HG03520 (cell line): ENCODE data around the gene CLIP3.
A peak's percentile ranks its signal among the peaks of the same experiment; 100 is the strongest.
"Not testable (repeated sequence)": the region's sequence is repeated elsewhere in the genome, so short reads cannot be mapped to it uniquely, and the experiment has no call there.

Experiments used
- ATAC-seq: cut with Tn5 transposase; IDR thresholded peaks from one replicate; pipeline ENCODE4 v1.9.1; 2021; ENCODE audit warnings: mild to moderate bottlenecking, moderate library complexity; ENCODE audit not compliant: unreplicated experiment

CLIP3 gene

GRCh38 chr19:36047835-36048234 lies 15.2 kb upstream of the CLIP3 start:
- ATAC-seq: no peak

- no peak for ATAC-seq
Measured at GRCh38 chr19:36046443-36047050, 13.9 kb upstream of the CLIP3 start.

GRCh38 chr19:36043952-36044351 lies 11.3 kb upstream of the CLIP3 start:
- ATAC-seq: no peak

- no peak for ATAC-seq
Measured at GRCh38 chr19:36041831-36042230, 9.2 kb upstream of the CLIP3 start.

- not testable (repeated sequence) for ATAC-seq
Measured at GRCh38 chr19:36041092-36041491, 8.4 kb upstream of the CLIP3 start.

- no peak for ATAC-seq
Measured at GRCh38 chr19:36040495-36040894, 7.8 kb upstream of the CLIP3 start.

- no peak for ATAC-seq
Measured at GRCh38 chr19:36031308-36031707, 1.4 kb downstream of the CLIP3 start.

GRCh38 chr19:36030264-36031148 lies 2.2 kb downstream of the CLIP3 start:
- ATAC-seq: no peak

GRCh38 chr19:36028313-36029041 lies 4.2 kb downstream of the CLIP3 start:
- no peak for ATAC-seq

GRCh38 chr19:36027696-36028095 lies 5.0 kb downstream of the CLIP3 start:
- no peak for ATAC-seq

- ATAC-seq: no peak
Measured at GRCh38 chr19:36026091-36026876, 6.4 kb downstream of the CLIP3 start.

GRCh38 chr19:36025541-36025940 lies 7.1 kb downstream of the CLIP3 start:
- ATAC-seq: no peak

GRCh38 chr19:36023432-36023831 lies 9.2 kb downstream of the CLIP3 start:
- ATAC-seq: no peak

GRCh38 chr19:36019061-36019670 lies 13.5 kb downstream of the CLIP3 start:
- no peak for ATAC-seq

GRCh38 chr19:36014012-36014924 lies 18.4 kb downstream of the CLIP3 start, which contains the start of gene ALKBH6:
ALKBH6 (minus strand) TSS chr19:36014213; CDS start chr19:36013397, 816 bp downstream.
- ATAC-seq: peak; percentile 96

- no peak for ATAC-seq
Measured at GRCh38 chr19:36013280-36014011, 19.2 kb downstream of the CLIP3 start.

GRCh38 chr19:36010402-36010801 lies 22.3 kb downstream of the CLIP3 start:
- no peak for ATAC-seq

- no peak for ATAC-seq
Measured at GRCh38 chr19:36009633-36010379, 22.9 kb downstream of the CLIP3 start.
